Panc1 (cell line): ENCODE data around the gene VWDE. TPM values are rescaled to one million over a fixed set of nuclear protein-coding genes. Genes with fewer than 3 reads are reported as not detected.

Source experiments
- ATAC-seq: fragments of 200-7000 bp; cut with Tn5 transposase; 2 replicates; pipeline ENCODE4 v1.9.1; 2020; ENCODE audit warnings: mild to moderate bottlenecking, moderate library complexity
- BruUV-seq: library from RNA; stranded (reverse); fragments of 400-500 nt; replicated peaks from 2 replicates; lab custom pipeline; 2021; lab: Mats Ljungman, UMichigan
- CTCF ChIA-PET: fragments of 300-600 bp; sonication (Branson Sonifier 250); formaldehyde crosslinking; loops from one replicate; lab custom pipeline; 2022; ENCODE audit warnings: antibody characterized with exemption; lab: Charles Lee
- POLR2A ChIA-PET: fragments of 300-600 bp; sonication (Branson Sonifier 250); formaldehyde crosslinking; loops from one replicate; lab custom pipeline; 2022; ENCODE audit warnings: antibody characterized with exemption; lab: Charles Lee
- DNase-seq: peaks from one replicate; pipeline ENCODE4 v3.0.0-alpha.2; 2010; ENCODE audit warnings: low read depth, low spot score
- H3K27ac ChIP-seq: 2 replicates; pipeline ENCODE4 v1.5.1; 2011; ENCODE audit warnings: mild to moderate bottlenecking, low read length, inconsistent platforms
- H3K27me3 ChIP-seq: fragments of 200-500 bp; sonication (Bioruptor generic); 2 replicates; pipeline ENCODE4 v1.6.0; 2014; ENCODE audit warnings: low read length, inconsistent platforms; ENCODE audit not compliant: control insufficient read depth, insufficient read depth
- H3K36me3 ChIP-seq: fragments of 200-500 bp; sonication (Bioruptor generic); 2 replicates; pipeline ENCODE4 v1.5.1; 2014; ENCODE audit warnings: inconsistent platforms, mild to moderate bottlenecking, low read length, moderate library complexity; ENCODE audit not compliant: control insufficient read depth, insufficient read depth
- H3K4me1 ChIP-seq: 2 replicates; pipeline ENCODE4 v1.5.1; 2011; ENCODE audit warnings: inconsistent platforms, mild to moderate bottlenecking, low read length, moderate library complexity; ENCODE audit not compliant: control insufficient read depth, insufficient read depth
- H3K4me3 ChIP-seq, 2 experiments: 2 replicates each; pipeline ENCODE4 v1.5.1; 2011 to 2012; ENCODE audit warnings: low read depth in 2 of 2, low read length in 2 of 2, mild to moderate bottlenecking in 2 of 2, inconsistent platforms in 1 of 2, moderate library complexity in 1 of 2
- H3K9me3 ChIP-seq: fragments of 200-500 bp; sonication (Bioruptor generic); 2 replicates; pipeline ENCODE4 v1.5.1; 2014; ENCODE audit warnings: low read depth, mild to moderate bottlenecking, inconsistent platforms, low read length, moderate library complexity; ENCODE audit not compliant: control insufficient read depth, insufficient read depth
- CTCF ChIP-seq: fragments of 450-650 bp; IDR thresholded peaks from 2 replicates; pipeline ENCODE4 v1.5.1; 2017; ENCODE audit warnings: mild to moderate bottlenecking
- POLR2AphosphoS5 ChIP-seq: IDR thresholded peaks from 2 replicates; pipeline ENCODE4 v1.6.1; 2012; ENCODE audit warnings: mild to moderate bottlenecking, low read depth, low read length, moderate library complexity
- REST ChIP-seq, 2 experiments: IDR thresholded peaks; 2 replicates each; pipeline ENCODE4 v1.6.1; 2011 to 2012; ENCODE audit warnings: low read depth in 2 of 2, control low read depth in 1 of 2, low read length in 1 of 2, mild to moderate bottlenecking in 1 of 2, moderate library complexity in 1 of 2; ENCODE audit not compliant: insufficient read depth in 1 of 2
- SIN3A ChIP-seq: IDR thresholded peaks from 2 replicates; pipeline ENCODE4 v1.6.1; 2012; ENCODE audit warnings: low read depth, mild to moderate bottlenecking, low read length, moderate library complexity, borderline replicate concordance; ENCODE audit not compliant: insufficient read depth
- TCF7L2 ChIP-seq: IDR thresholded peaks from 2 replicates; pipeline ENCODE4 v1.6.1; 2011; ENCODE audit warnings: mild to moderate bottlenecking, low read depth, low read length, inconsistent platforms
- in situ Hi-C: cut with HindIII; loops from 2 replicates; pipeline ENCODE4 v1.10.0; 2016; ENCODE audit warnings: low sequenced_read_pairs, low pct_unique_long_range_greater_than_20kb
- intact Hi-C: fragments of 100-400 bp; cut with micrococcal nuclease; formaldehyde crosslinking; loops from one replicate; pipeline ENCODE4 v1.10.0; 2022; ENCODE audit not compliant: unreplicated experiment
- total RNA-seq: library from RNA; stranded (reverse); gene quantifications from one replicate; pipeline ENCODE4 v1.2.1, GENCODE V29; 2021; ENCODE audit not compliant: unreplicated experiment

Gene VWDE
- total RNA-seq, 1 experiment from 2014 or later = 8.5 TPM

GRCh38 chr7:12422554-12423320 is 19.1 kb upstream of the VWDE start:
- H3K9me3 ChIP-seq = no peaks in the 10 kb centered on the region
- H3K4me3 ChIP-seq = no peak overlapping the region
- no TSS peak for BruUV-seq
- ATAC-seq (no peak), DNase-seq (no peak)
- H3K27ac ChIP-seq = no peak overlapping the region
- no peaks in the 10 kb centered on the region; the same call in 1 of the 2 replicates for H3K4me1 ChIP-seq
- ChIA-PET CTCF (interaction anchor here (0.6 kb wide), 1 partner anchor 839 kb away, joined by 6 read pairs; no protein-coding TSS in a partner anchor), POLR2A (no interaction called here)
- H3K27me3 ChIP-seq = no peaks in the 10 kb centered on the region
- no peaks in the 10 kb centered on the region for H3K36me3 ChIP-seq
- in situ Hi-C loops = no loop called here
- intact Hi-C loops = no loop called here
- TF ChIP-seq CTCF = no peak
- no peak for TF ChIP-seq REST (IDR thresholded peaks at IDR 0.05; ENCODE audit: insufficient read depth in 1 of 2, low read depth in 2 of 2, low read length in 1 of 2)
- no peak for TF ChIP-seq POLR2AphosphoS5
- no peak for TF ChIP-seq SIN3A
- TF ChIP-seq TCF7L2 = no peak

DNA sequence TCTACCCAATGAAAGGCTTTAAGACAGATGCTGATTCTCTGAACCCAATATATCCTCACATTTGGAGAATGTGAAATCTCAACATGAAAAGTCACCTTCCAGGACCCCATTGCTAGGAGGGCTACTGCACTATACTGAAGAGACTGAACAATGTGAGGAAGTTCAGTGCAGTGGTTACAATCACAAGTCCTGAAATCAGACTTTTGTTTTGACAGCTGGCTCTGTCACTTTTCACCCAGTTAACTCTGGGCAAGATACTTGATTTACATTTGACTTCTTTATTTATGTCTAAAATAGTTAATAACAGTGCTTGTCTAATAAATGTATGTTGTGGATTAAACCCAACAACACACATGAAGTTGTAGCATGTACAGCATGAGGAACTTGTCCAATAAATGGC is 14.8 kb upstream of the VWDE start:
- CTCF ChIA-PET = no interaction called here
- ATAC-seq (no peak), DNase-seq (no peak)
- no peak for TF ChIP-seq POLR2AphosphoS5
- TF ChIP-seq CTCF = no peak
- no peak for TF ChIP-seq REST (IDR thresholded peaks at IDR 0.05; ENCODE audit: insufficient read depth in 1 of 2, low read depth in 2 of 2, low read length in 1 of 2)
- no peak for TF ChIP-seq SIN3A
- TF ChIP-seq TCF7L2 = no peak
- no TSS peak for BruUV-seq
- Histone ChIP-seq H3K27me3 (no peaks in the 10 kb centered on the region), H3K9me3 (no peaks in the 10 kb centered on the region), H3K36me3 (no peaks in the 10 kb centered on the region), H3K4me3 (no peak overlapping the region), H3K4me1 (no peaks in the 10 kb centered on the region; the same call in 1 of the 2 replicates), H3K27ac (no peak overlapping the region)
- in situ Hi-C loops = no loop called here
- intact Hi-C loops = no loop called here
- POLR2A ChIA-PET = no interaction called here
